Measurements from ENCODE around the gene CTNNBIP1.

The CTNNBIP1 gene

DNA sequence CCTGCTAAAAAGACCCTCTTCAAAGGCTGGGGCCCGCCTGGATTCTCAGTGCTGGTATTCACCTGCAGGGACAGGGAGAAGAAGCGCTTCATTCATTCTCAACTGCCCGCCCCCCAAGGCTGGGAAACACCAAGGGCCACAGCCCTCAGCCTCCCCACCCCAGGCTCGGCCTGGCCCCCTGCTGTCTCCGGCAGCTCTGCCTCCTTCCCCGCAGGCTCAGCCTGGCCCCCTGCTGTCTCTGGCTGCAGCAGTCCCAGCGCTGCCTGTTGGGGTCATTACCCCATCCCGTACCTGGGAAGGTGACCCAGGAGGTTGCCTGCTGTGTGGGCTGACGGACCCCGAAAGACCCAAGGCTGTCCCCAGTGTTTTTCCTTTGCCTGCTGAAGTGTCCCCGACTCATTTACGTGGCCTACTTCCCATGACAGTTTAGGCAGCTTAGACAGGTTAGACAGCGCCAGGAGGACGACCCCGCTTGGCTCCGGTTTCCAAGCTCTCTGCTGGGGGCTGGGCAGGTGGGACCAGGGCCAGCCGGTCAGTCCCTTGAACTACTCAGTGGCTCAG lies 63.4 kb downstream of the CTNNBIP1 start:
- H3K4me1 ChIP-seq (ENCODE audit: insufficient read depth, low read length), result peaks cover 14% of the 10 kb centered on the region
- DNase-seq (no peak), ATAC-seq (ENCODE audit: insufficient read depth, low read depth) (no peak)
- TF ChIP-seq, protein P1, sequence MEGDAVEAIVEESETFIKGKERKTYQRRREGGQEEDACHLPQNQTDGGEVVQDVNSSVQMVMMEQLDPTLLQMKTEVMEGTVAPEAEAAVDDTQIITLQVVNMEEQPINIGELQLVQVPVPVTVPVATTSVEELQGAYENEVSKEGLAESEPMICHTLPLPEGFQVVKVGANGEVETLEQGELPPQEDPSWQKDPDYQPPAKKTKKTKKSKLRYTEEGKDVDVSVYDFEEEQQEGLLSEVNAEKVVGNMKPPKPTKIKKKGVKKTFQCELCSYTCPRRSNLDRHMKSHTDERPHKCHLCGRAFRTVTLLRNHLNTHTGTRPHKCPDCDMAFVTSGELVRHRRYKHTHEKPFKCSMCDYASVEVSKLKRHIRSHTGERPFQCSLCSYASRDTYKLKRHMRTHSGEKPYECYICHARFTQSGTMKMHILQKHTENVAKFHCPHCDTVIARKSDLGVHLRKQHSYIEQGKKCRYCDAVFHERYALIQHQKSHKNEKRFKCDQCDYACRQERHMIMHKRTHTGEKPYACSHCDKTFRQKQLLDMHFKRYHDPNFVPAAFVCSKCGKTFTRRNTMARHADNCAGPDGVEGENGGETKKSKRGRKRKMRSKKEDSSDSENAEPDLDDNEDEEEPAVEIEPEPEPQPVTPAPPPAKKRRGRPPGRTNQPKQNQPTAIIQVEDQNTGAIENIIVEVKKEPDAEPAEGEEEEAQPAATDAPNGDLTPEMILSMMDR (IDR thresholded peaks at IDR 0.05; ENCODE audit: borderline replicate concordance, extremely low read depth, low read length, poor library complexity, severe bottlenecking), result no peak
- no peak for TF ChIP-seq EZH2 (IDR thresholded peaks at IDR 0.05; ENCODE audit: borderline replicate concordance, low read depth, low read length, severe bottlenecking)
- no peak overlapping the region for H3K9ac ChIP-seq (ENCODE audit: low read depth, low read length)
- no peaks in the 10 kb centered on the region for H3K27me3 ChIP-seq (ENCODE audit: insufficient read depth, low read length, poor library complexity)
- H3K9me3 ChIP-seq (ENCODE audit: insufficient read depth, low read length, severe bottlenecking), result no peaks in the 10 kb centered on the region
- no peak overlapping the region for H3K4me3 ChIP-seq (ENCODE audit: low read depth in 1 of 2, low read length in 2 of 2)
- H2AFZ ChIP-seq (ENCODE audit: low read depth, low read length), result no peak overlapping the region
- no peaks in the 10 kb centered on the region for H3K79me2 ChIP-seq (ENCODE audit: insufficient read depth, low read length)
- no peaks in the 10 kb centered on the region for H4K20me1 ChIP-seq (ENCODE audit: insufficient read depth, low read length)
- no peaks in the 10 kb centered on the region for H3K36me3 ChIP-seq (ENCODE audit: insufficient read depth, low read length)
- no peak overlapping the region for H3K27ac ChIP-seq (ENCODE audit: low read length)
- H3K4me2 ChIP-seq (ENCODE audit: insufficient read depth, low read length), result no peak overlapping the region

DNA sequence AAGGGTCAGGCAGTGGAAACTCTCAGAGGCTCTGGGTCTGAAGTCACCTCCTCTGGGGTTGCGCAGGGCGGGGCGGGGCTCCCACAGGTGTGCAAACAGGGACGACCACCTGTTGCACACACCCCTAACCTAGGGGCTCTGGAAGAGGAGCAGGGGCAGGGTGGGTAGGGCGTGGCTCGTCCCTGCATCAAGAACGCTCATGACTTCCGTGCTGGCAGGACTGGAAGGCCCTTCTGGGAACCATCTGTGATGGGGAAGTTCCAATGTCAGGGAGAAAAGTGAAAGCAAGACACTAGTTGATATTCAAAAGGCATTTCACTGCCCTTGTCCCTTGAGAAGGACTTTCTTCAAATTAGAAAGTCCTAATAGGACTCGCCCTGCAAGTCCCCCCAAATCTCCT lies 64.2 kb downstream of the CTNNBIP1 start:
- peaks cover 14% of the 10 kb centered on the region for H3K4me1 ChIP-seq (ENCODE audit: insufficient read depth, low read length)
- no peak for ATAC-seq (ENCODE audit: insufficient read depth, low read depth)
- H4K20me1 ChIP-seq (ENCODE audit: insufficient read depth, low read length), result no peaks in the 10 kb centered on the region
- H2AFZ ChIP-seq (ENCODE audit: low read depth, low read length), result no peak overlapping the region
- H3K36me3 ChIP-seq (ENCODE audit: insufficient read depth, low read length), result no peaks in the 10 kb centered on the region
- TF ChIP-seq EZH2 (IDR thresholded peaks at IDR 0.05; ENCODE audit: borderline replicate concordance, low read depth, low read length, severe bottlenecking), result no peak
- H3K9ac ChIP-seq (ENCODE audit: low read depth, low read length), result no peak overlapping the region
- no peaks in the 10 kb centered on the region for H3K9me3 ChIP-seq (ENCODE audit: insufficient read depth, low read length, severe bottlenecking)
- no peaks in the 10 kb centered on the region for H3K27me3 ChIP-seq (ENCODE audit: insufficient read depth, low read length, poor library complexity)
- no peak overlapping the region for H3K4me3 ChIP-seq (ENCODE audit: low read depth in 1 of 2, low read length in 2 of 2)
- H3K4me2 ChIP-seq (ENCODE audit: insufficient read depth, low read length), result no peak overlapping the region
- H3K27ac ChIP-seq (ENCODE audit: low read length), result no peak overlapping the region
- no peak for DNase-seq
- no peaks in the 10 kb centered on the region for H3K79me2 ChIP-seq (ENCODE audit: insufficient read depth, low read length)

DNA sequence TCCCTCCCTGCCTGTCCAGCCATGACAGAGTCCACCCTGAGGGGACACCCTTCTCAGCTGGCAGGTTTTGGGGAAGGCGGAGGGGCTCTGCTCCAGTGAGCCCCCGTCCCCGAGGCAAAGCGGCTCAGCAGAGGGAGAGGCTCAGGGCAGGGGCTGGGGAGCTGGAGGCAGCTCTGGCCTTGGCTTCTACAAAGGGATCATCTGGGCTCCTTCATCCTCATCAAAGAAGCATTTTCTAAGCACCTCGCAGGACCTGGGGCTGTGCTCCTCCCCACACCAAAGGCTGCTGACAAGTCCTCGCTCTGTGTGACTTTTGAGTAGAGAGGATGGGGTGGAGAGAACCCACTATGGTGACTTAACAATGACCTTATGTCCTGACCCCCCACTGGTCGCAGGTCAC lies 65.3 kb downstream of the CTNNBIP1 start:
- Histone ChIP-seq H3K27me3 (ENCODE audit: insufficient read depth, low read length, poor library complexity) (no peaks in the 10 kb centered on the region), H4K20me1 (ENCODE audit: insufficient read depth, low read length) (no peaks in the 10 kb centered on the region), H3K79me2 (ENCODE audit: insufficient read depth, low read length) (no peaks in the 10 kb centered on the region), H3K9me3 (ENCODE audit: insufficient read depth, low read length, severe bottlenecking) (no peaks in the 10 kb centered on the region), H3K4me3 (ENCODE audit: low read depth in 1 of 2, low read length in 2 of 2) (no peak overlapping the region), H3K36me3 (ENCODE audit: insufficient read depth, low read length) (no peaks in the 10 kb centered on the region), H3K4me2 (ENCODE audit: insufficient read depth, low read length) (no peak overlapping the region), H3K9ac (ENCODE audit: low read depth, low read length) (no peak overlapping the region), H2AFZ (ENCODE audit: low read depth, low read length) (no peak overlapping the region), H3K27ac (ENCODE audit: low read length) (no peak overlapping the region), H3K4me1 (ENCODE audit: insufficient read depth, low read length) (peaks cover 6% of the 10 kb centered on the region)
- no peak for ATAC-seq (ENCODE audit: insufficient read depth, low read depth)
- no peak for DNase-seq
- TF ChIP-seq, protein P1 (IDR thresholded peaks at IDR 0.05; ENCODE audit: borderline replicate concordance, extremely low read depth, low read length, poor library complexity, severe bottlenecking), result no peak
- TF ChIP-seq EZH2 (IDR thresholded peaks at IDR 0.05; ENCODE audit: borderline replicate concordance, low read depth, low read length, severe bottlenecking), result no peak

DNA sequence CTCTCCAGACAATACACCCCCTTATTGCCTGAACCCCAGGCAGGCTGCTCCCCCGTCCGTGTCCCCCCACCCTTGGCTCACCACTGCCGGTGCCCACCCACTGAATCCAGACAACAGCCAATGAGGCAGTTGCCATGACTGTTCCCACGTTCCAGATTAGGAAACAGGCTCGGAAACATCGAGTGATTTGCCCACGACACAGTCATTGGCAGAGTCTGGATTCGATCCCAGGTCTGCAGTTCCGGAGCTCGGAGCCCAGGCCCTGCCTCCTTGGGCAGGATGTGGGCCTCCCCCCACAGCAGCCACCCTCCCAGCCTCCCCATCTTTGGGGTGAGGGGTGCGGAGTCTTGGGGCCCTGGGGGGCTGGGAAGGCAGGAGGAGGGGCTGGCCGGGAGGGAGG lies 66.0 kb downstream of the CTNNBIP1 start:
- no peak for TF ChIP-seq EZH2 (IDR thresholded peaks at IDR 0.05; ENCODE audit: borderline replicate concordance, low read depth, low read length, severe bottlenecking)
- TF ChIP-seq, protein P1 (IDR thresholded peaks at IDR 0.05; ENCODE audit: borderline replicate concordance, extremely low read depth, low read length, poor library complexity, severe bottlenecking), result no peak

More for the DNA sequence above, 66.0 kb downstream of the CTNNBIP1 start:
- H3K4me1 ChIP-seq (ENCODE audit: insufficient read depth, low read length), result no peaks in the 10 kb centered on the region
- no peak overlapping the region for H3K4me3 ChIP-seq (ENCODE audit: low read depth in 1 of 2, low read length in 2 of 2)
- H3K9ac ChIP-seq (ENCODE audit: low read depth, low read length), result no peak overlapping the region
- H3K9me3 ChIP-seq (ENCODE audit: insufficient read depth, low read length, severe bottlenecking), result no peaks in the 10 kb centered on the region
- no peak for DNase-seq
- no peaks in the 10 kb centered on the region for H3K36me3 ChIP-seq (ENCODE audit: insufficient read depth, low read length)
- no peak overlapping the region for H3K4me2 ChIP-seq (ENCODE audit: insufficient read depth, low read length)
- H3K27ac ChIP-seq (ENCODE audit: low read length), result no peak overlapping the region
- no peaks in the 10 kb centered on the region for H3K79me2 ChIP-seq (ENCODE audit: insufficient read depth, low read length)
- H2AFZ ChIP-seq (ENCODE audit: low read depth, low read length), result no peak overlapping the region
- no peak for ATAC-seq (ENCODE audit: insufficient read depth, low read depth)
- H4K20me1 ChIP-seq (ENCODE audit: insufficient read depth, low read length), result no peaks in the 10 kb centered on the region
- H3K27me3 ChIP-seq (ENCODE audit: insufficient read depth, low read length, poor library complexity), result no peaks in the 10 kb centered on the region
